ENCODE data around the gene LAMA3.
"Not testable (repeated sequence)": the region's sequence is repeated elsewhere in the genome, so short reads cannot be mapped to it uniquely, and the experiment has no call there.

LAMA3 gene

GRCh38 chr18:23727707-23728493 lies 38.6 kb downstream of the LAMA3 start:
- DNase-seq (ENCODE audit: low spot score) = no peak

DNA sequence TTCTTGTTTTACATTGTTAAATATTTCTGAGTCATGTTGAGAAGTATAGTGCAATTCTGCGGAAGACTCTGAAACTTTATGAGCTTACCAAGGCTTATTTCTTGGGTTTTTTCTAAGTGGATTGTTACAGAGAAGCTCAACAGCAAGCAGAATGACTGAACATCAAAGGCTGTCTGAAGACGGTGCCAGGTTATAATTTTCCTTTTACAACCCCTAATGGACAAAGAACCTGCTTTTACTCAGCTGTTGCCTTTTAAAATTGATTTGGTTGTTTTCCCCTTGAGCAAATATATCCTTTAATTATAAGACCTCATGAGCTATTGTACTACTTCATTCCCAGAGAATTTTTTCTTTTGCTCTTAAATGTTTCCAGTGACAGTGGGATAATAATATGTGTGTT lies 41.6 kb downstream of the LAMA3 start:
- DNase-seq (ENCODE audit: low spot score) = no peak

GRCh38 chr18:23731861-23732260 lies 42.6 kb downstream of the LAMA3 start:
- no peak for DNase-seq (ENCODE audit: low spot score)

- no peak for DNase-seq (ENCODE audit: low spot score)
These were observed 43.2 kb downstream of the LAMA3 start for GRCh38 chr18:23732439-23732838.

DNA sequence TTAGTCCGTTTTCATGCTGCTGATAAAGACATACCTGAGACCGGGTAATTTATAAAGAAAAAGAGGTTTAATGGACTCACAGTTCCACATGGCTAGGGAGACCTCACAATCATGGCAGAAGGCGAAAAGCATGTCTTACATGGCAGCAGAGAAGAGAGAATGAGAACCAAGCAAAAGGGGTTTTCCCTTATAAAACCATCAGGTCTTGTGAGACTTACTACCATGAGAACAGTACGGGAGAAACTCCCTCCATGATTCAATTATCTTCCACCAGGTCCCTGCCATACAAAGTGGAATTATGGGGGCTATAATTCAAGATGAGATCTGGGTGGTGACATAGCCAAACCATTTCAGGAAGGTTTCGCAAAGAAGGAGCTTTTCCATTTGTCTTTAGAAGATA lies 44.0 kb downstream of the LAMA3 start:
- not testable (repeated sequence) for DNase-seq (ENCODE audit: low spot score)

DNA sequence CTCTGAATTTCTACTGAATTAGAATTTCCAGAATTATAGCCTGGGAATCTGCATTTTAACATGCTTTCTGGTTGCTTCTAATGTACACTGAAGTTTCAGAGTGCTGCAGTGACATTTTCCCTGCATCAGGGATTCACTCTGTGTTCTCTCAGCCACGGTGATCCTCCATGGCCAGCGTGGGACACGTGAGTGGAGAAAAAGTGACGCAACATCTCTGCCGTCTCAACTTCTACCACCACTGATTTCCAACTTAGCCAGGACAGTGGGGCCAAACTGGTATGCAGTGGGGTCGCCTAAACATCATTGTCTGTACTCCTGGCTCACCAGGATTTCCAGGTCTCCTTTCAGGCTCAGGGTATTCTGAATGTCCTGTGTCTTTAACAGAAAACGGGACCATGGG lies 44.6 kb downstream of the LAMA3 start:
- DNase-seq (ENCODE audit: low spot score) = no peak

DNA sequence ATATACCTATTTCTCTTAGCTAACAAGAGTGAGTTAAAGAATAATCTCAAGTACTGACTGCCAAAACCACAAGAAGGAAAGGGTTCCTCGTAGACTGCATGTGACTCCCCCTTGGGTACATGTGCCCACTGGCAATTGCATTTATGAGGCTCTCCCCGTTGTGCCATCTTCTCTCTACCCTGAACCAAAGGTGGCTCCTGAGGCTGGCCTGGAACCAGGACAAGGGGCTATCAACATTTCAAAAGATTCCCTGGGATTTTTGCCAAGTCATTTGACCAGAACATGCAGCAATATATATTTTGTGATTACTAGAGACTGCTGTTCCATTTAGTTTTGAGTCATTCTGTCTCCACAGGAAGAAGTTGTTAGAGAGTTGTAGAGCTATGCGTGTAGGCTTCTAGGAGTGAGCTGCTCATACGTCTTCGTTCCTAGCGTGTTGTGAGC lies 45.8 kb downstream of the LAMA3 start:
- no peak for DNase-seq (ENCODE audit: low spot score)

DNA sequence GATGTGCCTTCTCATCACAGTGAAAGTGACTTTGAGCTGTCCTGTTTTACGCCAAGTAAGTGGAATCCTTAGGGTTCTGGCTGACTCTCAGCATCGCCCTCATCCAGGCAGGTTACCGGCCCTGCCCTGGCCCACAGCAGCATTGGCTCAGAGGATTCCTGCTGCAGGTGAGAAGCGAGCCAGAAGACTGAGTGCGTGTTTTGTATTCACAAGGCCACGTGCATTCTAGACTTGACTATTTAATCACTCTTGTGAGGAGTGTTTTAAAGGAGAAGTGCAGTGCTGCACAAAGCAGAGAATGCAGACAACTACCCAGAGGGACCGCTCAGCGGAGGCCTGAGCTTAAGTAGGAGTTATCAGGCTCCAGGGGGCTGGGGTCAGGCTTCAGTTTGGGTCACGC lies 48.3 kb downstream of the LAMA3 start:
- no peak for DNase-seq (ENCODE audit: low spot score)

GRCh38 chr18:23738151-23738550 lies 48.9 kb downstream of the LAMA3 start:
- DNase-seq (ENCODE audit: low spot score) = no peak

DNA sequence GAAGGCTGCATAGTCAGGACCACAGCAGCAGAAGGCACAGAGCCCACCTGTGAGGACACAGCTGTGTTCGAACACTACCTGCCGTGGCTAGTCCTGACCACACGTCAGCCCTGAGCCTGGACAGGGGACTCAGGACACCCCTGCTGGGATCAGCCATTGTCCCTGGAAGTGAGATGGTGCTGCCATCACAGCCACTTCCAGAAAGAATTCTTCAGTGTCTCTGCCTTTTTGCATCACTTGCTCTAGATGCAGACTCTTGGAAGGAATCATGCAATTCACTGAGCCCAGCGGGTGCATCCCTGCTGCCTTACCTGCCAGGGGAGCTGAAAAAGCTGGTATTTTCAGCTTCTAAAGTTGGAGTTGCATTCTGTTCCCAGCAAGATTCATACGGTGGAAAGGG lies 49.3 kb downstream of the LAMA3 start:
- no peak for DNase-seq (ENCODE audit: low spot score)

DNA sequence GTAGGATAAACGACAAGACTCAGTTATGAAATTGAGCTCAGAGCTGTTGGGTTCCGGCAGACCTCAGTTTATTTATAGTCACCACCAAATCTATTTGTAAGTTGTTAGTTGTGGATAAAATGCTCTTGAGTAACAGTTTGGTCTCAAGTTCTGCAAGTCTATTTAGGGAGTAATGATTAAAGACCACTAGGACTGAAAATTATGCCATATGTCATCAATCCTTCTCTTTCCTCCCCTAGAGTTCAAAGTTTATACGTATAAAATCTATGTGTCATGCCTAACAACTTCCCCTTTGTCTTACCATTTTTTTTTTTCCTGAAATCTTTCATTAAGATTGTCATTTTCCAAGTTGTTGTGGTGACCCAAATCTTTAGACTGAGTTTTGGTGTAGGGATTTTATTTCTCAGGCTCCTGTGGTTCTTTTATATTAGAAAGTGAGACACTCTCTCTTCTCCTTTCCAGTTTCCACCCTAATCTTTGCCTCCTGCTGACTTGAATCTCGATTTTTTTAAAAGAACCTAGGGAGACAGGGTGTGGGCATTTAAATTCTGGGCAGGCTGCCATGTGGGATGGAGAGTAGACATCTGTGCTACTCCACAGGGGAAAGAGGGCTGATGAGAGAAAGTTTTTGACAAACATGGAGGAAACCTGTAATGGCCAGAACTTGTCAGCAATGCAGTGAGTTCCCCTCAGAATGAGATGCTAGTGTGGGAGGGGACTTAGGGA lies 51.0 kb downstream of the LAMA3 start:
- DNase-seq (ENCODE audit: low spot score) = no peak

- not testable (repeated sequence) for DNase-seq (ENCODE audit: low spot score)
These were observed 52.7 kb downstream of the LAMA3 start for GRCh38 chr18:23741967-23742366.

DNA sequence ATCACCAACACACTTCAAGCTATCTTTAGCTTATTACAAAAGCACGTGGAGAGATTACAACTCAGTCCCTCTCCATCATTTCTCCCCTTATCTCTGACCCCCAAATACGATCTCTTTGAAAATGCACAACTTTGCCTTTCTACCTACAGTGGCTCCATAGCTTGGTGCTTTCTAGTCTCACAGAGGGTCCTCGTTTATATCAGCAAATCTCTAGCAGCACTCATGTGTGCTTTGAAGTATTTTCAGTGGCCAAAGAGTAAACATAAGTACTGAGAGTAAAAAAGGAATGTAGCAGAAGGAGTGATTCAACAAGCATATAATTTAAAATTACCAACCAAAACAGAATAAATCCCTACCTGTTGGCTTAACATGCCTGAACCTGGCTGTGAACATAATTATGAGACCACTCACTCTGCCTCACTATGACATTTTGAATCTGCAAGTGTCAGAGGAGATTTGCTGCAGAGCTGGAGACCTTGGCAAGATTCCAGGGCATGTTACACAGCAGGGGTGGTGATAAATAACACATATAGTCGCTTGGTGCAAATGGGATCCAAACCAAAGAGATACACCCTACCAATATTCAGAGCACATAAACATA lies 54.6 kb downstream of the LAMA3 start:
- DNase-seq (ENCODE audit: low spot score) = no peak

GRCh38 chr18:23745366-23745765 lies 56.1 kb downstream of the LAMA3 start:
- DNase-seq (ENCODE audit: low spot score) = no peak

- DNase-seq (ENCODE audit: low spot score) = no peak
These were observed 57.6 kb downstream of the LAMA3 start for GRCh38 chr18:23746851-23747250.

DNA sequence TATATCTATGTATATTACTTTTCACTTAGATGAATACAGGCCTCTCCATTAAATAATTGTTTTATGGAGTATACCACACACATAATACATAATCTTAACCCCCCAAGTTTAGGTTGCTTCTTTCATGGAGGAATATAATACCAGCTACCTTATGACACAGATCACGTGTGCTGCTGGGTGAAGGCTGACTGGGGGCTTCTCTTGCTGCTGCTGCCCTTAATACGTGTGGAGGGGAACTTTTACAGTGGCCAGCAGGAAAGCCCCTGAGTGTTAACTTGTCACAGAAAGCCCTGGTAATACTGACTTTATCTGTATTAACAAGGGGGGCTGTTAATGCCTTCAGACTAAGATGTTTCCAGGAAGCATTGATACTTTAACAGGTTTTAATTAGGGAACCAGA lies 63.1 kb downstream of the LAMA3 start:
- DNase-seq (ENCODE audit: low spot score) = no peak

- DNase-seq (ENCODE audit: low spot score) = no peak
These were observed 63.5 kb downstream of the LAMA3 start for GRCh38 chr18:23752796-23753195.

DNA sequence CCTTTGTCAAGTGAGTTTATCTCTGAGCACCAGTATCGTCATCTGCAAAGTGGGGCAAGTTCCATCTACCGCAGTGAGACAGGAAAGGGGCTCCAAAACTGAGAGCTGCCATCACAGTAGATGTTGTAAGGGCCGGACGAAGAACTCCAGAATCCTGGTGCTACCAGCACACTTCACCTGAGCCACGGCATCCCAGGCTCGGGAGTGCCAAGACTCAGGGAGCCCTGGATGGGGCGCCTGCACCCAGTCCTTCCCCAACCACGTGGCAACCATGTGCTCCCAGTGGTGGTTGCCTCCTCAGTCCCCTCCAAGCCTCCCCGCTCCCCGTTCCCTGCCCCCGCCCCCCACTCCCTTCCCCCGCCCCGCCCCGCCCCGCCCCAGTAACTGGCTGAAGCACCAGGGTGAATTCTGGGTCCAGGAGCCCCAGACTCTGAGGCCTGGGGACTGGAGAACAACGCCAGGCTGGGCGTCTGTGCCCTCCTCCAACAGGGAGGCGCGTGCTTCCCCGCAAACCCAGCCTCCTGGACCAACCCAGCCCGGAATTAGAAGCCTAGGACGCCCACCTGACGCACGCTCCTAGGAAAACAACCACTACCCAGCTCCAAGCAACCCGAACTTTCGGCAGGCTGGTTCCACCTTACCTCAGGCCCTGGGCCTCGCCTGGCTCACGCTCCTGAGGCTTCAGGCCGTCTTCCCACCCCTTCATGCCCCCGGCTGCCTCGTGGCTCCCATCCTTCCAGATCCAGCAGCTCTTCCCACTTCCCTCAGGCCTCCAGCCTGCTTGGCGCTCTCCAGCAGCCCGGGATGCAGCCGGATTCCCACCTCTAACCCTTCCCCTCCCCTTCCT lies 67.6 kb downstream of the LAMA3 start:
- no peak for DNase-seq (ENCODE audit: low spot score)

DNA sequence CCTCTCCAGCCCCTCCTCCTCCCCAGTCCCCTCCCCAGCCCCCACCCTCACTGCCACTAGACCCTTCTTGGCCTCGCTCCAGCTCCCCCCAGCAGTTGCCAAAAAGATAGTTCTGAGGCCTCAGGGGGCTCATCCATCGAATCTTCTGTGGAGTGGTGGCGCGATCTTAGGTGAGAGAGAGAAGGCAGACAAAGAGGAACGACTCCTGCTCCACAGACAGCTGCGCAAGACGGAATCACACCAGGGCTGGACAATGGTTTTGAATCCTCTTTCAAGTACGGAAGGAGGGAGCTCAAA lies 68.1 kb downstream of the LAMA3 start:
- DNase-seq (ENCODE audit: low spot score) = no peak

- DNase-seq (ENCODE audit: low spot score) = no peak
These were observed 69.0 kb downstream of the LAMA3 start for GRCh38 chr18:23758281-23758680.

GRCh38 chr18:23761941-23762340 lies 72.7 kb downstream of the LAMA3 start:
- no peak for DNase-seq (ENCODE audit: low spot score)

- no peak for DNase-seq (ENCODE audit: low spot score)
These were observed 74.1 kb downstream of the LAMA3 start for GRCh38 chr18:23763343-23763742.

All from CD4-positive, alpha-beta T cell treated with Interleukin-6 at 100 ng/mL for 8 hours (primary cell).